Panc1 (cell line): ENCODE results near the gene SPATA18. TPM values are rescaled to one million over a fixed set of nuclear protein-coding genes. Genes with fewer than 3 reads are reported as not detected.

Experiments
- ATAC-seq: fragments of 200-7000 bp; cut with Tn5 transposase; 2 replicates; pipeline ENCODE4 v1.9.1; 2020; ENCODE audit warnings: mild to moderate bottlenecking, moderate library complexity
- BruUV-seq: library from RNA; stranded (reverse); fragments of 400-500 nt; replicated peaks from 2 replicates; lab custom pipeline; 2021; lab: Mats Ljungman, UMichigan
- CTCF ChIA-PET: fragments of 300-600 bp; sonication (Branson Sonifier 250); formaldehyde crosslinking; loops from one replicate; lab custom pipeline; 2022; ENCODE audit warnings: antibody characterized with exemption; lab: Charles Lee
- POLR2A ChIA-PET: fragments of 300-600 bp; sonication (Branson Sonifier 250); formaldehyde crosslinking; loops from one replicate; lab custom pipeline; 2022; ENCODE audit warnings: antibody characterized with exemption; lab: Charles Lee
- DNase-seq: peaks from one replicate; pipeline ENCODE4 v3.0.0-alpha.2; 2010; ENCODE audit warnings: low read depth, low spot score
- H3K27ac ChIP-seq: 2 replicates; pipeline ENCODE4 v1.5.1; 2011; ENCODE audit warnings: mild to moderate bottlenecking, low read length, inconsistent platforms
- H3K27me3 ChIP-seq: fragments of 200-500 bp; sonication (Bioruptor generic); 2 replicates; pipeline ENCODE4 v1.6.0; 2014; ENCODE audit warnings: low read length, inconsistent platforms; ENCODE audit not compliant: control insufficient read depth, insufficient read depth
- H3K36me3 ChIP-seq: fragments of 200-500 bp; sonication (Bioruptor generic); 2 replicates; pipeline ENCODE4 v1.5.1; 2014; ENCODE audit warnings: inconsistent platforms, mild to moderate bottlenecking, low read length, moderate library complexity; ENCODE audit not compliant: control insufficient read depth, insufficient read depth
- H3K4me1 ChIP-seq: 2 replicates; pipeline ENCODE4 v1.5.1; 2011; ENCODE audit warnings: inconsistent platforms, mild to moderate bottlenecking, low read length, moderate library complexity; ENCODE audit not compliant: control insufficient read depth, insufficient read depth
- H3K4me3 ChIP-seq, 2 experiments: 2 replicates each; pipeline ENCODE4 v1.5.1; 2011 to 2012; ENCODE audit warnings: low read depth in 2 of 2, low read length in 2 of 2, mild to moderate bottlenecking in 2 of 2, inconsistent platforms in 1 of 2, moderate library complexity in 1 of 2
- H3K9me3 ChIP-seq: fragments of 200-500 bp; sonication (Bioruptor generic); 2 replicates; pipeline ENCODE4 v1.5.1; 2014; ENCODE audit warnings: low read depth, mild to moderate bottlenecking, inconsistent platforms, low read length, moderate library complexity; ENCODE audit not compliant: control insufficient read depth, insufficient read depth
- POLR2AphosphoS5 ChIP-seq: IDR thresholded peaks from 2 replicates; pipeline ENCODE4 v1.6.1; 2012; ENCODE audit warnings: mild to moderate bottlenecking, low read depth, low read length, moderate library complexity
- SIN3A ChIP-seq: IDR thresholded peaks from 2 replicates; pipeline ENCODE4 v1.6.1; 2012; ENCODE audit warnings: low read depth, mild to moderate bottlenecking, low read length, moderate library complexity, borderline replicate concordance; ENCODE audit not compliant: insufficient read depth
- TCF7L2 ChIP-seq: IDR thresholded peaks from 2 replicates; pipeline ENCODE4 v1.6.1; 2011; ENCODE audit warnings: mild to moderate bottlenecking, low read depth, low read length, inconsistent platforms
- in situ Hi-C: cut with HindIII; loops from 2 replicates; pipeline ENCODE4 v1.10.0; 2016; ENCODE audit warnings: low sequenced_read_pairs, low pct_unique_long_range_greater_than_20kb
- intact Hi-C: fragments of 100-400 bp; cut with micrococcal nuclease; formaldehyde crosslinking; loops from one replicate; pipeline ENCODE4 v1.10.0; 2022; ENCODE audit not compliant: unreplicated experiment
- total RNA-seq: library from RNA; stranded (reverse); gene quantifications from one replicate; pipeline ENCODE4 v1.2.1, GENCODE V29; 2021; ENCODE audit not compliant: unreplicated experiment
- TF ChIP-seq, protein P1 (sequence below): fragments of 450-650 bp; IDR thresholded peaks from 2 replicates; pipeline ENCODE4 v1.5.1; 2017; ENCODE audit warnings: mild to moderate bottlenecking
- TF ChIP-seq, protein P2 (sequence below), 2 experiments: IDR thresholded peaks; 2 replicates each; pipeline ENCODE4 v1.6.1; 2011 to 2012; ENCODE audit warnings: low read depth in 2 of 2, control low read depth in 1 of 2, low read length in 1 of 2, mild to moderate bottlenecking in 1 of 2, moderate library complexity in 1 of 2; ENCODE audit not compliant: insufficient read depth in 1 of 2

SPATA18 gene
- total RNA-seq, 1 experiment from 2014 or later = 0.39 TPM

GRCh38 chr4:52096048-52096447 lies 44.9 kb downstream of the SPATA18 start:
- no peaks in the 10 kb centered on the region for H3K36me3 ChIP-seq
- DNase-seq = no peak
- in situ Hi-C loops = no loop called here
- intact Hi-C loops = no loop called here
- no peak overlapping the region for H3K4me3 ChIP-seq
- BruUV-seq = no TSS peak
- no peak overlapping the region for H3K27ac ChIP-seq
- no peaks in the 10 kb centered on the region for H3K9me3 ChIP-seq
- TF ChIP-seq, protein P1, sequence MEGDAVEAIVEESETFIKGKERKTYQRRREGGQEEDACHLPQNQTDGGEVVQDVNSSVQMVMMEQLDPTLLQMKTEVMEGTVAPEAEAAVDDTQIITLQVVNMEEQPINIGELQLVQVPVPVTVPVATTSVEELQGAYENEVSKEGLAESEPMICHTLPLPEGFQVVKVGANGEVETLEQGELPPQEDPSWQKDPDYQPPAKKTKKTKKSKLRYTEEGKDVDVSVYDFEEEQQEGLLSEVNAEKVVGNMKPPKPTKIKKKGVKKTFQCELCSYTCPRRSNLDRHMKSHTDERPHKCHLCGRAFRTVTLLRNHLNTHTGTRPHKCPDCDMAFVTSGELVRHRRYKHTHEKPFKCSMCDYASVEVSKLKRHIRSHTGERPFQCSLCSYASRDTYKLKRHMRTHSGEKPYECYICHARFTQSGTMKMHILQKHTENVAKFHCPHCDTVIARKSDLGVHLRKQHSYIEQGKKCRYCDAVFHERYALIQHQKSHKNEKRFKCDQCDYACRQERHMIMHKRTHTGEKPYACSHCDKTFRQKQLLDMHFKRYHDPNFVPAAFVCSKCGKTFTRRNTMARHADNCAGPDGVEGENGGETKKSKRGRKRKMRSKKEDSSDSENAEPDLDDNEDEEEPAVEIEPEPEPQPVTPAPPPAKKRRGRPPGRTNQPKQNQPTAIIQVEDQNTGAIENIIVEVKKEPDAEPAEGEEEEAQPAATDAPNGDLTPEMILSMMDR = no peak
- TF ChIP-seq, protein P2, sequence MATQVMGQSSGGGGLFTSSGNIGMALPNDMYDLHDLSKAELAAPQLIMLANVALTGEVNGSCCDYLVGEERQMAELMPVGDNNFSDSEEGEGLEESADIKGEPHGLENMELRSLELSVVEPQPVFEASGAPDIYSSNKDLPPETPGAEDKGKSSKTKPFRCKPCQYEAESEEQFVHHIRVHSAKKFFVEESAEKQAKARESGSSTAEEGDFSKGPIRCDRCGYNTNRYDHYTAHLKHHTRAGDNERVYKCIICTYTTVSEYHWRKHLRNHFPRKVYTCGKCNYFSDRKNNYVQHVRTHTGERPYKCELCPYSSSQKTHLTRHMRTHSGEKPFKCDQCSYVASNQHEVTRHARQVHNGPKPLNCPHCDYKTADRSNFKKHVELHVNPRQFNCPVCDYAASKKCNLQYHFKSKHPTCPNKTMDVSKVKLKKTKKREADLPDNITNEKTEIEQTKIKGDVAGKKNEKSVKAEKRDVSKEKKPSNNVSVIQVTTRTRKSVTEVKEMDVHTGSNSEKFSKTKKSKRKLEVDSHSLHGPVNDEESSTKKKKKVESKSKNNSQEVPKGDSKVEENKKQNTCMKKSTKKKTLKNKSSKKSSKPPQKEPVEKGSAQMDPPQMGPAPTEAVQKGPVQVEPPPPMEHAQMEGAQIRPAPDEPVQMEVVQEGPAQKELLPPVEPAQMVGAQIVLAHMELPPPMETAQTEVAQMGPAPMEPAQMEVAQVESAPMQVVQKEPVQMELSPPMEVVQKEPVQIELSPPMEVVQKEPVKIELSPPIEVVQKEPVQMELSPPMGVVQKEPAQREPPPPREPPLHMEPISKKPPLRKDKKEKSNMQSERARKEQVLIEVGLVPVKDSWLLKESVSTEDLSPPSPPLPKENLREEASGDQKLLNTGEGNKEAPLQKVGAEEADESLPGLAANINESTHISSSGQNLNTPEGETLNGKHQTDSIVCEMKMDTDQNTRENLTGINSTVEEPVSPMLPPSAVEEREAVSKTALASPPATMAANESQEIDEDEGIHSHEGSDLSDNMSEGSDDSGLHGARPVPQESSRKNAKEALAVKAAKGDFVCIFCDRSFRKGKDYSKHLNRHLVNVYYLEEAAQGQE (IDR thresholded peaks at IDR 0.05; ENCODE audit: insufficient read depth in 1 of 2, low read depth in 2 of 2, low read length in 1 of 2) = no peak
- no peak for TF ChIP-seq TCF7L2
- TF ChIP-seq SIN3A = no peak
- no peak for TF ChIP-seq POLR2AphosphoS5
- CTCF ChIA-PET = no interaction called here
- POLR2A ChIA-PET = no interaction called here
- no peak for ATAC-seq
- H3K27me3 ChIP-seq = peaks cover 2% of the 10 kb centered on the region; the same call in 1 of the 2 replicates
- H3K4me1 ChIP-seq = no peaks in the 10 kb centered on the region

- H3K4me3 ChIP-seq = no peak overlapping the region
- ChIA-PET POLR2A (no interaction called here), CTCF (no interaction called here)
- TF ChIP-seq TCF7L2 (no peak), SIN3A (no peak), POLR2AphosphoS5 (no peak)
- TF ChIP-seq, protein P2 (IDR thresholded peaks at IDR 0.05; ENCODE audit: insufficient read depth in 1 of 2, low read depth in 2 of 2, low read length in 1 of 2) = no peak
- TF ChIP-seq, protein P1 = no peak
- H3K27me3 ChIP-seq = no peaks in the 10 kb centered on the region
- H3K36me3 ChIP-seq = no peaks in the 10 kb centered on the region
- no peaks in the 10 kb centered on the region for H3K4me1 ChIP-seq
- DNase-seq (no peak), ATAC-seq (no peak)
- BruUV-seq = no TSS peak
- H3K27ac ChIP-seq = no peak overlapping the region
- H3K9me3 ChIP-seq = no peaks in the 10 kb centered on the region
- intact Hi-C loops = no loop called here
- in situ Hi-C loops = no loop called here
These were observed 47.5 kb downstream of the SPATA18 start for GRCh38 chr4:52098618-52099017.
